HFFc6 (cell line): Measurements from ENCODE around the gene CHMP3. TPM values are rescaled to one million over a fixed set of nuclear protein-coding genes. Genes with fewer than 3 reads are reported as not detected.

Experiments used
- DNase-seq: peaks from one replicate; pipeline ENCODE4 v3.0.0-alpha.2; 2018
- H3K27ac Mint-ChIP-seq: 2 replicates; pipeline ENCODE4 v1.8.0; 2020; ENCODE audit warnings: mild to moderate bottlenecking, mixed read lengths
- H3K27me3 Mint-ChIP-seq: 2 replicates; pipeline ENCODE4 v1.8.0; 2021; ENCODE audit warnings: mild to moderate bottlenecking, moderate library complexity, mixed read lengths; ENCODE audit not compliant: insufficient read depth
- H3K36me3 Mint-ChIP-seq: 2 replicates; pipeline ENCODE4 v1.8.0; 2021; ENCODE audit warnings: low read depth, mixed read lengths
- H3K4me1 Mint-ChIP-seq: 2 replicates; pipeline ENCODE4 v1.8.0; 2020; ENCODE audit warnings: low read depth, mixed read lengths
- H3K4me3 Mint-ChIP-seq: 2 replicates; pipeline ENCODE4 v1.8.0; 2020; ENCODE audit warnings: mild to moderate bottlenecking, moderate library complexity, mixed read lengths
- H3K9me3 Mint-ChIP-seq: 2 replicates; pipeline ENCODE4 v1.8.0; 2020; ENCODE audit warnings: mild to moderate bottlenecking, mixed read lengths
- total RNA-seq, 6 experiments: library from RNA; stranded (reverse); fragmentation: NEBNext Ultra II Directional; extraction: Animal tissue kit (Norgen Biotek cat#: 25700); gene quantifications; 2 replicates in 1 of 6; 3 replicates in 5 of 6; pipeline ENCODE4 v1.2.3, GENCODE V29; 2021
- TF ChIP-seq, protein P1 (sequence below): fragments of 200-600 bp; sonication (generic); IDR thresholded peaks from 2 replicates; pipeline ENCODE4 v1.5.0; 2021; ENCODE audit warnings: antibody characterized with exemption, mild to moderate bottlenecking

Gene CHMP3
- total RNA-seq, 6 experiments from 2014 or later = 96.3 to 120 (median 113) TPM

DNA sequence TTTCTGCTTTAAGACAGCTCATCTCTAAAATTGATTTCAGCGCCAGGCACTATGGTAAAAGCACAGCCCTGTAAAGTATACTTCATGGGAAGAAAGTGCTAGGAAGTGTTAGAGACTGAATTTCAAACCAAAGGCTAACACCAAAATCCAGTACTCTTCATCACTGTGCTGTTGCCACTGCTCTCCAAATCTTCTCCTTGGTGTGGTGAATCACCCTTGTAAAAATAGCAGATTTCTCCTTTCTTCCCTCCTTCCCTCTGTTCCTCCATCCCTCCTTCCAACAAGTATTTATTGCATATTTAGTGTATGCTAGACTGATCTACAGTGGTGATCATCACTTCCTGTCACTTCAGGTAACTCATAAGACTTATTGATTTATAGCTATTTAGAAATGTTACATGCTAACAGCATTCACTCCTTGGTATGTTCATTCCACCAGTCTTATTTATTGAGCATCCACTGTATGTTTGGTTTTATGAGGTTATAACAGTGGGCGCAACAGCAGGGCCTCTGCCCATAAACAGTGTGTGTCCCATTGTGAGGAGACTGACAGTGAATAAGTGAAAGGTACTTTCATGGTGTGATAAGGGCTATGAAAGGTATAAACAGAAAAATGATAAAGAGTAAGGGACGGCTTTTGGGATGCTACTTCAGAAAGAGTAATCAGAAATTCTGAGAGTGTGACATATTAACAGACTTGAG is 102.0 kb downstream of the CHMP3 start:
- H3K4me3 Mint-ChIP-seq = no peak overlapping the region
- H3K9me3 Mint-ChIP-seq = no peaks in the 10 kb centered on the region
- TF ChIP-seq, protein P1, sequence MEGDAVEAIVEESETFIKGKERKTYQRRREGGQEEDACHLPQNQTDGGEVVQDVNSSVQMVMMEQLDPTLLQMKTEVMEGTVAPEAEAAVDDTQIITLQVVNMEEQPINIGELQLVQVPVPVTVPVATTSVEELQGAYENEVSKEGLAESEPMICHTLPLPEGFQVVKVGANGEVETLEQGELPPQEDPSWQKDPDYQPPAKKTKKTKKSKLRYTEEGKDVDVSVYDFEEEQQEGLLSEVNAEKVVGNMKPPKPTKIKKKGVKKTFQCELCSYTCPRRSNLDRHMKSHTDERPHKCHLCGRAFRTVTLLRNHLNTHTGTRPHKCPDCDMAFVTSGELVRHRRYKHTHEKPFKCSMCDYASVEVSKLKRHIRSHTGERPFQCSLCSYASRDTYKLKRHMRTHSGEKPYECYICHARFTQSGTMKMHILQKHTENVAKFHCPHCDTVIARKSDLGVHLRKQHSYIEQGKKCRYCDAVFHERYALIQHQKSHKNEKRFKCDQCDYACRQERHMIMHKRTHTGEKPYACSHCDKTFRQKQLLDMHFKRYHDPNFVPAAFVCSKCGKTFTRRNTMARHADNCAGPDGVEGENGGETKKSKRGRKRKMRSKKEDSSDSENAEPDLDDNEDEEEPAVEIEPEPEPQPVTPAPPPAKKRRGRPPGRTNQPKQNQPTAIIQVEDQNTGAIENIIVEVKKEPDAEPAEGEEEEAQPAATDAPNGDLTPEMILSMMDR = no peak
- no peak overlapping the region for H3K27ac Mint-ChIP-seq
- H3K27me3 Mint-ChIP-seq = no peaks in the 10 kb centered on the region; the same call in 1 of the 2 replicates
- no peaks in the 10 kb centered on the region for H3K4me1 Mint-ChIP-seq
- DNase-seq = no peak
- peaks cover 56% of the 10 kb centered on the region for H3K36me3 Mint-ChIP-seq

DNA sequence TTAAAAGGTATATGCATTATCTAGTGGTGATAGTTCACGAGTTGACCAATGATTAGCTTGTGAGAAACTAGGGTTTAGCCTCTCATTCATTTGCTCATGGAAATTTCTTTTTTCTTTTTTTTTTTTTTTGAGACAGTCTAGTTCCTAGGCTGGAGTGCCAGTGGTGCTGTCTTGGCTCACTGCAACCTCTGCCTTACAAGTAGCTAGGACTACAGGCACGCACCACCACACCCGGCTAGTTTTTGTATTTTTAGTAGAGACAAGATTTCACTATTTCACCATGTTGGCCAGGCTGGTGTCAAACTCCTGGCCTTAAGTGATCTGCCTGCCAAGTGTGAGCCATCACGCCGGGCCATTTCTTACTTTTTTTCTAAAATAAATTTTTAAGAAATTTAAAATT is 108.1 kb downstream of the CHMP3 start:
- no peaks in the 10 kb centered on the region for H3K9me3 Mint-ChIP-seq

DNA sequence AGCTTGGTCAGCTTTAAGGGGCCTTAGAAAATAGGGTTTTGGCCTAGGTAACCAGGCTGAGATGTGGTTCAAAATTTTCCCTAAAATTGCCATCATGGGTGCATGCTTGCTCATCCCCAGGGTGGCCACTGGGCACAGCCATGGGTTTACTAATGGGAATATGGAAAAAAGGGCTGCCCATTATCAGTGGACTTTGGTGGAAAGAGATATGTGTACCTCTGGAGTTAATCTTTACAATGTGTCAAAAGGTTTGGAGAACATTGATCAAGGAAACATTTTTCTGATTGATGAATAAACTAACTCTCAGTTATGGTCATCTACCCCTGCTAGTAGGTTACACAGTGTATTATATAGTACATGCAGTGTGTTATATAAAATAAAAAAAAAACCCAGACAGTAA is 109.0 kb downstream of the CHMP3 start:
- Mint-ChIP-seq H3K27ac (peak overlapping the region; percentile 56), H3K4me1 (peaks cover 24% of the 10 kb centered on the region), H3K36me3 (peaks cover 59% of the 10 kb centered on the region), H3K9me3 (no peaks in the 10 kb centered on the region), H3K4me3 (no peak overlapping the region), H3K27me3 (no peaks in the 10 kb centered on the region; the same call in 1 of the 2 replicates)
- TF ChIP-seq, protein P1 = no peak
- no peak for DNase-seq

More for the DNA sequence above, 108.1 kb downstream of the CHMP3 start:
- H3K4me1 Mint-ChIP-seq = peaks cover 24% of the 10 kb centered on the region
- no peak for DNase-seq
- H3K36me3 Mint-ChIP-seq = peaks cover 58% of the 10 kb centered on the region
- H3K27me3 Mint-ChIP-seq = no peaks in the 10 kb centered on the region; the same call in 1 of the 2 replicates
- no peak overlapping the region for H3K27ac Mint-ChIP-seq
- TF ChIP-seq, protein P1 = no peak
- H3K4me3 Mint-ChIP-seq = no peak overlapping the region

DNA sequence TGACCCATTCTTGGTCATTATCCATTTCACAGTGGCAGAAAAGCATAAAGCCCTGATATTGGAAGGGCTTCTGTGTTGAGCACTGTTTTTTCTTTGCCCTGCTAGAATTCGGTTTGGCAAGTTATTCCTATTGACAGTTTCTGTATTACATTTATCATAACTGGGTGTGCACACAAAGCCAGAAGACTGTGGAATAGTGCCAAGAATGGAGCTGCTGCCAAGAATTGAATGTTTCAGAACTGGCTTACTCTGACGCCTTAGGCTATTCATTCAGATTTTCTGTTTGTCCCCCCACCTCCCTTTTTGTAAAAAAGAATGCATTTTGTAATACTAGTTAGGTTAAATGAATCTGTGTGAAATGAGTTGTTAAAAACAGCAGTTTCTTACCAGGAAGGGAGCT is 109.4 kb downstream of the CHMP3 start:
- Mint-ChIP-seq H3K4me3 (no peak overlapping the region), H3K9me3 (no peaks in the 10 kb centered on the region), H3K36me3 (peaks cover 55% of the 10 kb centered on the region), H3K4me1 (peaks cover 27% of the 10 kb centered on the region), H3K27me3 (no peaks in the 10 kb centered on the region), H3K27ac (peak overlapping the region; percentile 56)
- TF ChIP-seq, protein P1 = no peak
- peak; percentile 74 for DNase-seq

Other genes with a start within 250 kb of the CHMP3 start
- under 1 TPM; 0.07 to 0.23 (median 0.15) TPM for gene REEP1, start 225.8 kb downstream of the CHMP3 start, total RNA-seq
- gene KDM3A, start 122.1 kb downstream of the CHMP3 start, total RNA-seq = 10 to 100 TPM; 17.6 to 25.1 (median 21.3) TPM
- 10 to 100 TPM; 11.3 to 18.5 (median 13.1) TPM for gene RNF103, start 60.4 kb upstream of the CHMP3 start, total RNA-seq
- 10 to 100 TPM in 1 of 6 experiments, 1 to 10 TPM in 5; 5.5 to 10.7 (median 8.4) TPM for gene RMND5A, start 156.8 kb upstream of the CHMP3 start, total RNA-seq
- gene CD8A, start 227.5 kb upstream of the CHMP3 start, total RNA-seq = not detected